HG03469 (cell line): ENCODE results near the gene GATAD2A.

Experiments used
- ATAC-seq: cut with Tn5 transposase; IDR thresholded peaks from one replicate; pipeline ENCODE4 v1.9.1; 2021; ENCODE audit warnings: mild to moderate bottlenecking, moderate library complexity, moderate number of reproducible peaks; ENCODE audit not compliant: unreplicated experiment

GATAD2A gene

DNA sequence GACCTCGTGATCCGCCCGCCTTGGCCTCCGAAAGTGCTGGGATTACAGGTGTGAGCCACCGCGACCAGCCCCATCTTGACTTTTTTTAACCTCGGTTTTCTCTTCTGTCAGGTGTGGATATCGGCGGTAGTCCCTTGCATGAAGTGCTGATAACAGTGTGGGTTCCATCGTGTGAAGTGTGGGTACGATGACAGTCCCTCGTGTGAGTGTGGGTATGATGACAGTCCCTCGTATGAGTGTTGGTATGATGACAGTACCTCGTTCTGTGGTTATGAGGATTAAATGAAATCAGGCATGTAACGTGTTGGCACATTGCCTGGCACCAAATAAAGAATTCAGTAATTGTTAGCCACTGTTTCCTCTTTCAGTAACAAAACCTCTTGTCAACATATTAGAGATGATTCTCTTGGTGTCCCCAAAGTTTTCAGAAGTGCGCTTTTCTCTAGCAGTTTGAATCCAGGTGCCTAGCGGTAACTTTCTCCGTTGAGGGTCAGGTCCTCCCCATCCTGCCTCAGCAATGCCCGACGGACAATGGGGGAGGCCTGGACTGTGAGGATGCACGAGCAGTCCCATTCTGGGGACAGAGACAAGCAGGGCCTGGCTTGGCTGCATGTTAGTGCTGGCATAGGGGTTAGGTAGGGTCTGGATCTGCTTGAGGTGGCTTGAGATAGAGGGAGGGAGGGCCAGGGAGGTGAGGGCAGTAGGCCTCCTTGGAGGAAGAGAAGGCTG is 15.3 kb downstream of the GATAD2A start:
- no peak for ATAC-seq

DNA sequence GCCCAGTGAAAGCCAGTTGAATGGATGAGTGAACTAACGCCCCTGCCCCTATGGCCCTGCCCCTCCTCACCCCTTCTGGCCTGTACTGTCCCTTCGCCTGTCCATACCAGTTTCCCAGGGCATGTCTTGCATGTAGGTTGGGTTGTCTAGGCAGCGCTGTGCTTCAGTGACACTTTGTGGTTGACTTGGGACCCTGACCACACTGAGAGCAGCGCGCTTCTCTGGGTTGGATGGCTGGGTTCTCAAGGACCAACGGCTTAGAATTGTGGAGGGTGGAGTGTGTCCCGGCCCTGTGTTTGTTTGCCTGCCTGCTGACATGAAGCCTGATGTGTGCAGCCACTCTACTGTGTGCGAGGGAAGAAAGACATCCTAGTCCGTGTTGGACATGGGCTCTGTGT is 15.8 kb downstream of the GATAD2A start:
- ATAC-seq: no peak

DNA sequence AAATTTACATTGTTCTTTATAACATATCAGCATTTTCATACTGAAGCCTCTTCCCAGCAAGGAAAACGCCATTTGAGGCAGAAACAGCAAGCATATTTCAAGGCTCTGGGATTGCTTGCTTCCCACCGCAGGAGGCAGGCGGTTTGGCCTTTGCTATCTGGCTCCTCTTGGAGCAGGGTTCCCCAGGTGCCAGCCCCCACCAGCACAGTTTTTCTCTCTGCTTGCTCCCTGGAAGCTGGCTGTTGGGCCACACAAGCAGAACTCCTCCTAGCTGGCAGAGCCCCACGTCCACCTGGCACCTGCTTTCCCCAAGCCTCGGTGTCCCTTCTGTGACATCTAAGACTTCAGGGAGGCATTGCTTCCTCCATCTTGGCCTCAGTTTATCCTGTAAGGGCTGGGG is 16.7 kb downstream of the GATAD2A start:
- ATAC-seq: no peak

- no peak for ATAC-seq
These were observed 17.8 kb downstream of the GATAD2A start for GRCh38 chr19:19423322-19423721.

GRCh38 chr19:19425170-19425875 is 19.8 kb downstream of the GATAD2A start:
- ATAC-seq: no peak

- ATAC-seq: no peak
These were observed 20.7 kb downstream of the GATAD2A start for GRCh38 chr19:19426216-19426615.

DNA sequence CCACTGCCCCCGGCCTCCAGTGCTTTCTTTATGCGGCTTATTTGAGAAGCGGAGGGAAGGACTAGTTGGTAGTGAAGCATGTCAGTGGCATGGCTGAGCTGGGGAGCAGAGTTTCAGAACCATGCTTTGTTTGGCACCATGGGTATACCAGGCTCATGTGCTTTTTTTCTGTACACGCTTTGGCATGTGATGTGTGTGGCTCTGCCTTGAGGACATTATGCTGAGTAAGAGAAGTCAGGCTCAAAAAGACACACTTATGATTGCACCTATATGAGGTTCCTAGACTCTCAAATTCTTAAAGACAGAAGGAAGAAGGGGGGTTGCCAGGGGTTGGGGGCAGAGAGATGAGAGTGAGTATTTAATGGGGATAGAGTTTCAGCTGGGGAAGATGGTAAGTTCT is 21.3 kb downstream of the GATAD2A start:
- no peak for ATAC-seq

- no peak for ATAC-seq
These were observed 21.8 kb downstream of the GATAD2A start for GRCh38 chr19:19427302-19427701.

DNA sequence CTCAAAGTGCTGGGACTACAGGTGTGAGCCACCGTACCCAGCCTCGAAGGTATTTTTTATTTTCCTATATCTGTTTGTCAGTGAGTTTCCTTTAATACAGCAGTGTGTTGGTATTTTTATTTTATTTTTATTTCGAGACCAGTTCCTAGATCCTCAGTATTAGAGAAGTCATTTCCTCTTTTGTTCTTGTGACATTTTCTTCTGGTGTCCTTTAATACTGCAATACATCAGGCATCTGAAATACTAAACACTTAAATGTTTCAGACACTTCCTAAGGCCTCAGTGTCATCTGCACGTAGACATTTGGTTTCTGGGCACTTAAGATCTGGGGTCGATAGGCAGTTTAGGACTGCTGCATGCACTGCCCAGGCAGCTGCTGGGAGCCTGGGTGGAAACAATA is 22.5 kb downstream of the GATAD2A start:
- no peak for ATAC-seq

GRCh38 chr19:19428746-19429145 is 23.3 kb downstream of the GATAD2A start:
- ATAC-seq: no peak

DNA sequence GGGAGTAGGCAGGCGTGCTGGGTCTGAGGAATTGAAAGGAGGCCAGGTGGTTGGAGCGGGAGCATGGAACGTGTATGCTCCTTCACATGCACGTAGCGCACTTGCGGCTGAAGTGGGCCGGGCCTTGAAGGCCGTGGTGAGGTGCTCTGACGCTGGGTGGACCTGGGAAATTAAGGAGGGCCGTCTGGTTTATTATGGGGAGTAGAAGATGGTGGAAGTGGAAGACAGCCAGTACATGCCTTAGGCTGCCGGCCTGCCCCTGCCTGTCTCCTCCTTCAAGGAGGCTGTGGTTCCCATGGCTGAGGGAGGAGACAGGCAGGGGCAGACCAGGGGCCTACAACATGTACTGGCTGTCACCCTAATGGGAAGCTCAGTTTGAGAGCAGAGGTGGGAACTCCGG is 23.9 kb downstream of the GATAD2A start:
- ATAC-seq: no peak

DNA sequence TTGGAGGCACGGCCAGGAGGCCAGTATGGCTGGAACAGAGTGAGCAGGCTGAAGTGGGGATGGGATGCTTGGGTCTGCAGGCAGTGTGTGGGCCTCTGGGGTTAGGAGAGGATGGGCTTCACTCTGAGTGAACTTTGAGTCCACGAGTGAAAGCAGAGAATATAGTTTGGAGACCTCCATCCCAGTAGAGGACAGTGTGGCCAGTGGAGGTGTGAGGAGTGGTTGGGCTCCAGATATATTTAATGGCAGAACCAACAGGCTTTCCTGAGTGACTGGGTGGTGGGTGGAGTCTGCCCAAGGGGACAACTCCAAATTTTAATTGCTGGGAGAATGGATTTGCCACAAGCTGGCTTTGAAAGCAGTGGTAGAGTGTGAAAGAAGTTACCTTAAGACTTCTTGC is 27.3 kb downstream of the GATAD2A start:
- ATAC-seq: no peak

GRCh38 chr19:19433666-19434213 is 28.3 kb downstream of the GATAD2A start:
- ATAC-seq: no peak

GRCh38 chr19:19434483-19435045 is 29.1 kb downstream of the GATAD2A start:
- ATAC-seq: no peak

DNA sequence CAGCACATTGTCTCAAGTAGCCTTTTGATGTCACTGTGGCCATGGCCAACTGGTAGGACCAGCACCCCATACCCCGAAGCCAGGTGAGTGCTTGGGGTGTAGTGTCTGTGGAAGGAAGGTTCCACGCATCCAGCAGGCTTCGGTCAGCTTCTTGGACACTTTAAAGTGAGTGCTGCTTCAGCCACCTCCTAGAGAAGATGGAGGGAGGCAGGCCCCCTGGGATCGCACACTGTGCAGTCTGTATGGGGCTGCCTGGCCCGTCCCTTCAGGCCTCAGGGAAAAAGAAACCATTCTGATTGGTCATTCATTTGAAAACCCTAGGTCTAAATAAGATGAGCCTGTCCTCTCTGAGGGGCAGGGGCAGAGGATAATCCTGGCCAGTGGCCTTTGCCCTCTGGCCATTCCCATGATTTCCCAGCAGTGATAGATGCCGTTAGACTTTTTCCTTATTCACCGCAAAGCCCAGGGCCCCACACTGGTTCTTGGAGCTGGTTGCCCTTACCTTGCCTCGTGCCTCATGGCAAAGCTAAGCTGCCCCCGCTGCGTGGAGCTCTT is 30.7 kb downstream of the GATAD2A start:
- ATAC-seq: no peak

- ATAC-seq: no peak
These were observed 33.1 kb downstream of the GATAD2A start for GRCh38 chr19:19438366-19439175.

GRCh38 chr19:19439176-19439482 is 33.7 kb downstream of the GATAD2A start:
- no peak for ATAC-seq

DNA sequence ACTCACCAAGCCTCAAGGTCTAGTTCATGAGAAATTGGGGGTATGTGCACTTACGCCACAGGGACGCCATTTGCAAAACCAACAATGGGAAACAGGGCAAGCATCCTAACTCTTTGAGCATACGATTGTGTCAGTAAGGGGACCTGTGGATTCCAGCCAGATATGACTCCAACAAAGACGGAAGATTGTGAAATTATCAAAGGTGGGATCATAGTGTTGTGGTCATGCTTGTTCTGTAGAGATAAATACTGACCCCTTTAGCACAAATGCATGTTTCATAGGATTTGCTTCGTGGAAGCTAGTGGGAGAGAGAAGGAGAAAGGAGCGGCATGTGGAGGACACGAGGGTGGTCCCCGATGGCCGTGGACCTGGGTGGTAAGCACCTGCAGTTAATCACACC is 37.8 kb downstream of the GATAD2A start:
- ATAC-seq: no peak

DNA sequence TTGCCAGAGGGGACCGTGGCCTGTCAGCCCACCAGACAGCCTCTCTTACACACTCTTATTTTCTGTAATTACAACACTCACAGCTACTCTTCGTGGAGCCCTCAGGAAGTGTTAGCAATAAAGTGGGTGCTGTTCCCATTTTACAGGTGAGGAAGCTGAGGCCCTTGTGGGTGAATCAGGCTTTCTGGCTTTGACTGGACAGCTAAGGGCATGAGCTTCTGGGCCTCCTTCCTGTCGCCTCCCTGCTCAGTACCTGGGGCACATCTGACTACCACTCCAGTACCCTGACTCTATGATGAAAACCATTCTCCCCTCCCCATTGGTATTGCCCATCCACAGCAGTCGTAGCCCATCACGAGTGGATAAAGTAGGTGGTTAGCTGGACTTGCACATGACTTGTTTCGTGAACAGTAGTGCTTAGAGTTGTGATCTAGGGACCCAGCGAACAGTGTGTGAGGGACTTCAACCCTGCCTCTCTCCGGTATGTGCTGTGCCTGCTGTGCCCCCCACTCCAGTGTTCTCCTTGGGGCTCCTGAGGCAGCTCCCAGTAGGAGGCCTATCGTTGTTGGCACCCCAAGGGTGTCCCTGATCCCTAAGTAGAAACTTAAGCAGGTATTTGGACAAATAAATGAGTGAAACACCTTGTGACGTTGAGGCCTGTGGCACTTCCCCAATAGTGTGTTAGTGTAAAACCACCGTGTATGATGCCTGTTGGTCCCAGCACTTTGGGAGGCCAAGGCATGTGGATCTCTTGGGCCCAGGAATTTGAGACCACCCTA is 38.6 kb downstream of the GATAD2A start:
- ATAC-seq: no peak

GRCh38 chr19:19444681-19445155 is 39.2 kb downstream of the GATAD2A start:
- ATAC-seq: no peak
